Measurements from ENCODE around the gene KLHDC3. TPM values are rescaled to one million over a fixed set of nuclear protein-coding genes. Genes with fewer than 3 reads are reported as not detected.

KLHDC3 gene
- total RNA-seq, 3 donors from 2014 or later, result 53.4 to 84.1 (median 57.3) TPM

DNA sequence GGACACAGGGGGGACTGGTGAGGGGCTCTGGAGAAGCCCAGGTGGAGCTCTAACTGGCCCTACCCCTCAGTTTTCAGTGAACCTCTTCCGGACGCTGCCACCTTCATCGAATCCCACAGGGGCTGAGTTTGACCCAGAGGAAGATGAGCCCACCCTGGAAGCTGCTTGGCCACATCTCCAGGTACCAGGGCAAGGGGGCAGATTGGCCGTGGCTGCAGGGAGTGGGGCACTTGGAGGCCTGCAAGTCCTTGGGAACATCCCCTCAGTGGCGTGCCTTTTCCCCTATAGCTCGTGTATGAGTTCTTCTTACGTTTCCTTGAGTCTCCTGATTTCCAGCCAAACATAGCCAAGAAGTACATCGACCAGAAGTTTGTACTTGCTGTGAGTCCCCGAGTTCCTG lies 6.9 kb upstream of the KLHDC3 start:
- intact Hi-C loops (cut with DNase I, micrococcal nuclease), result no loop called here
- no peaks in the 10 kb centered on the region for H3K4me1 ChIP-seq (ENCODE audit: low read depth)
- TF ChIP-seq, protein P1, sequence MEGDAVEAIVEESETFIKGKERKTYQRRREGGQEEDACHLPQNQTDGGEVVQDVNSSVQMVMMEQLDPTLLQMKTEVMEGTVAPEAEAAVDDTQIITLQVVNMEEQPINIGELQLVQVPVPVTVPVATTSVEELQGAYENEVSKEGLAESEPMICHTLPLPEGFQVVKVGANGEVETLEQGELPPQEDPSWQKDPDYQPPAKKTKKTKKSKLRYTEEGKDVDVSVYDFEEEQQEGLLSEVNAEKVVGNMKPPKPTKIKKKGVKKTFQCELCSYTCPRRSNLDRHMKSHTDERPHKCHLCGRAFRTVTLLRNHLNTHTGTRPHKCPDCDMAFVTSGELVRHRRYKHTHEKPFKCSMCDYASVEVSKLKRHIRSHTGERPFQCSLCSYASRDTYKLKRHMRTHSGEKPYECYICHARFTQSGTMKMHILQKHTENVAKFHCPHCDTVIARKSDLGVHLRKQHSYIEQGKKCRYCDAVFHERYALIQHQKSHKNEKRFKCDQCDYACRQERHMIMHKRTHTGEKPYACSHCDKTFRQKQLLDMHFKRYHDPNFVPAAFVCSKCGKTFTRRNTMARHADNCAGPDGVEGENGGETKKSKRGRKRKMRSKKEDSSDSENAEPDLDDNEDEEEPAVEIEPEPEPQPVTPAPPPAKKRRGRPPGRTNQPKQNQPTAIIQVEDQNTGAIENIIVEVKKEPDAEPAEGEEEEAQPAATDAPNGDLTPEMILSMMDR (IDR thresholded peaks at IDR 0.05), result no peak
- H3K4me3 ChIP-seq, result no peak overlapping the region
- DNase-seq, result no peak
- no peak for ATAC-seq
- H3K9me3 ChIP-seq, result no peaks in the 10 kb centered on the region
- peaks cover 11% of the 10 kb centered on the region for H3K36me3 ChIP-seq (ENCODE audit: low read depth)

DNA sequence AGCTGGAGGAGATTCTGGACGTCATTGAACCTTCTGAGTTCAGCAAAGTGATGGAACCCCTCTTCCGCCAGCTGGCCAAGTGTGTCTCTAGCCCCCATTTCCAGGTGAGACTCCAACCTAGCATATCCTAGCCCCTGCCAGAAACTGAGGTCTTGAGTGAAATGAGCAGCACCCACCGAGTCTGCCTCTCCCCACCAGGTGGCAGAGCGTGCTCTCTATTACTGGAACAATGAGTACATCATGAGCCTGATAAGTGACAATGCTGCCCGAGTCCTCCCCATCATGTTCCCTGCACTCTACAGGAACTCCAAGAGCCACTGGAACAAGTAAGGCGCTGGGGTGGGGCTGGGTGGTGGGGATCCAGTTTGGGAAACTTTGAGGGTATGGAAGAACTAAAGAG lies 4.9 kb upstream of the KLHDC3 start:
- DNase-seq, result peak in 1 of 3 donors; percentile 62
- TF ChIP-seq, protein P1 (IDR thresholded peaks at IDR 0.05), result no peak
- intact Hi-C loops (cut with DNase I, micrococcal nuclease), result no loop called here
- peaks cover 15% of the 10 kb centered on the region for H3K36me3 ChIP-seq (ENCODE audit: low read depth)
- ATAC-seq, result no peak
- no peaks in the 10 kb centered on the region for H3K9me3 ChIP-seq
- H3K4me1 ChIP-seq (ENCODE audit: low read depth), result peaks cover 10% of the 10 kb centered on the region
- H3K4me3 ChIP-seq, result no peak overlapping the region

DNA sequence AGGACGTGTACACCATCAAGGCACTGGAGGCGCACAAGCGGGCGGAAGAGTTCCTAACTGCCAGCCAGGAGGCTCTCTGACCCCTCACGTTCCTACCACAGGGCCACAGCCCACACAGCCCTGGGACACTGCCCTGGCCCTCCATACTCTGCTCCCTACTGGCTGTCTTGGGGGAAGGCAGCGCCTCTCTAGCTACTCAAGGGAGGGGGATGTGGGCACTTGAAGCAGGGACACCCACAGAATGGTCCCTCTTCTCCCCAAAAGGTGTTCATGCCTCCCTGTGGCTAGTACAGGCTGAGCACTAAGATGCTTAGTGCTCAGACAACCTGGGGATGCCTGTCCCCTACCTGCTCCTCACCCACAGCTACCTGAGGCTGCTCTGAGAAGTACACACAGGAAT lies 2.8 kb upstream of the KLHDC3 start:
- H3K4me3 ChIP-seq, result no peak overlapping the region
- peaks cover 22% of the 10 kb centered on the region for H3K4me1 ChIP-seq (ENCODE audit: low read depth)
- no peaks in the 10 kb centered on the region for H3K9me3 ChIP-seq
- DNase-seq, result no peak
- TF ChIP-seq, protein P1 (IDR thresholded peaks at IDR 0.05), result no peak
- H3K36me3 ChIP-seq (ENCODE audit: low read depth), result peaks cover 15% of the 10 kb centered on the region
- no peak for ATAC-seq
- intact Hi-C loops (cut with DNase I, micrococcal nuclease), result no loop called here

GRCh38 chr6:43012364-43012763 lies 1.7 kb upstream of the KLHDC3 start:
- Histone ChIP-seq H3K4me1 (ENCODE audit: low read depth) (peaks cover 29% of the 10 kb centered on the region), H3K36me3 (ENCODE audit: low read depth) (peaks cover 14% of the 10 kb centered on the region), H3K9me3 (no peaks in the 10 kb centered on the region), H3K4me3 (no peak overlapping the region)
- TF ChIP-seq, protein P1 (IDR thresholded peaks at IDR 0.05), result no peak
- intact Hi-C loops (cut with DNase I, micrococcal nuclease), result no loop called here
- DNase-seq (no peak), ATAC-seq (no peak)

GRCh38 chr6:43013097-43013842 lies 779 bp upstream of the KLHDC3 start:
- intact Hi-C loops (cut with DNase I, micrococcal nuclease), result no loop called here
- TF ChIP-seq, protein P1 (IDR thresholded peaks at IDR 0.05), result no peak
- peak in 1 of 3 donors; percentile 28 for DNase-seq

More at GRCh38 chr6:43013097-43013842, 779 bp upstream of the KLHDC3 start:
- no peak for ATAC-seq
- Histone ChIP-seq H3K4me3 (peak overlapping the region; percentile 31), H3K36me3 (ENCODE audit: low read depth) (peaks cover 4% of the 10 kb centered on the region), H3K9me3 (no peaks in the 10 kb centered on the region), H3K4me1 (ENCODE audit: low read depth) (peaks cover 29% of the 10 kb centered on the region)

All from mucosa of descending colon (tissue), 3 donors.